Stimulated activated naive CD8-positive, alpha-beta T cell treated with anti-CD3 and anti-CD28 coated beads, Interleukin-15, amount 100 ng/mL, for 72 hours (primary cell): ENCODE measurements around the gene ZNF335.
"Not testable (repeated sequence)": the region's sequence is repeated elsewhere in the genome, so short reads cannot be mapped to it uniquely, and the experiment has no call there.

Experiments used
- ATAC-seq: fragments of 150-1000 bp; cut with Tn5 transposase; 2 replicates; pipeline ENCODE4 v1.10.0; 2021; ENCODE audit warnings: mild to moderate bottlenecking, moderate library complexity
- DNase-seq, 2 donors: peaks; one replicate each; pipeline ENCODE4 v3.0.0; 2021 to 2022
- H3K27ac Mint-ChIP-seq, 2 donors: one replicate each; pipeline ENCODE4 v1.8.0; 2022; ENCODE audit warnings: mild to moderate bottlenecking in 2 of 2, mixed read lengths in 2 of 2, moderate library complexity in 2 of 2
- H3K27me3 Mint-ChIP-seq: one replicate; pipeline ENCODE4 v1.8.0; 2022; ENCODE audit warnings: mixed read lengths
- H3K4me1 Mint-ChIP-seq: one replicate; pipeline ENCODE4 v1.8.0; 2022; ENCODE audit warnings: mild to moderate bottlenecking, mixed read lengths
- H3K4me3 Mint-ChIP-seq, 2 donors: one replicate each; pipeline ENCODE4 v1.8.0; 2022; ENCODE audit warnings: mild to moderate bottlenecking in 2 of 2, mixed read lengths in 2 of 2, moderate library complexity in 1 of 2
- H3K9me3 Mint-ChIP-seq, 2 donors: one replicate each; pipeline ENCODE4 v1.8.0; 2022; ENCODE audit warnings: mixed read lengths in 2 of 2

The ZNF335 gene

DNA sequence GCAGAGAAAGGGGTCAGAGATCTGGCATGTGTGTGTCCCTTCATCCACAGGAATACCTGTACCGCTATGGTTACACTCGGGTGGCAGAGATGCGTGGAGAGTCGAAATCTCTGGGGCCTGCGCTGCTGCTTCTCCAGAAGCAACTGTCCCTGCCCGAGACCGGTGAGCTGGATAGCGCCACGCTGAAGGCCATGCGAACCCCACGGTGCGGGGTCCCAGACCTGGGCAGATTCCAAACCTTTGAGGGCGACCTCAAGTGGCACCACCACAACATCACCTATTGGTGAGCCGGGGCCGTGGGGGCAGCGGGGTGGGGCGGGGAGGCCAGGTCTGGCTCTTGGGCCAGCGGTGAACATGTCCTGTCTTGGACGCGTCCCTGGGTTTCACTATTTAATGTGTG lies 37.8 kb upstream of the ZNF335 start:
- ATAC-seq, result no peak
- Mint-ChIP-seq H3K4me1 (peaks cover 94% of the 10 kb centered on the region), H3K4me3 (no peak overlapping the region), H3K27me3 (peaks cover 94% of the 10 kb centered on the region), H3K27ac (no peak overlapping the region), H3K9me3 (peaks cover 0 to 5% of the 10 kb centered on the region in 2 donors)
- no peak for DNase-seq

DNA sequence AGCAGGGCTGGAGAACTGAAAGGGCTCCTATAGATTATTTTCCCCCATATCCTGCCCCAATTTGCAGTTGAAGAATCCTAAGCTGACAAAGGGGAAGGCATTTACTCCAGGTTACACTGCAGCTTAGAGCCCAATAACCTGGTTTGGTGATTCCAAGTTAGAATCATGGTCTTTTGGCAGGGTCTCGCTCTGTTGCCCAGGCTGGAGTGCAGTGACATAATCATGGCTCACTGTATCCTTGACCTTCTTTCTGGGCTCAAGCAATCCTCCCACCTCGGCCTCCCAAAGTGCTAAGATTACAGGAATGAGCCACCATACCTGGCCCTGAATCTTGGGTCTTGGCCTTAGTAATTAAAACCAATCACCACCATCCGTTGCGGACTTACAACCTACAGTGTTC lies 35.7 kb upstream of the ZNF335 start:
- no peak overlapping the region for H3K27ac Mint-ChIP-seq
- ATAC-seq (no peak), DNase-seq (no peak)
- H3K9me3 Mint-ChIP-seq, result peaks cover 0 to 5% of the 10 kb centered on the region in 2 donors
- peaks cover 88% of the 10 kb centered on the region for H3K4me1 Mint-ChIP-seq
- H3K27me3 Mint-ChIP-seq, result peaks cover 91% of the 10 kb centered on the region
- peak overlapping the region; percentile 17 to 55 for H3K4me3 Mint-ChIP-seq

DNA sequence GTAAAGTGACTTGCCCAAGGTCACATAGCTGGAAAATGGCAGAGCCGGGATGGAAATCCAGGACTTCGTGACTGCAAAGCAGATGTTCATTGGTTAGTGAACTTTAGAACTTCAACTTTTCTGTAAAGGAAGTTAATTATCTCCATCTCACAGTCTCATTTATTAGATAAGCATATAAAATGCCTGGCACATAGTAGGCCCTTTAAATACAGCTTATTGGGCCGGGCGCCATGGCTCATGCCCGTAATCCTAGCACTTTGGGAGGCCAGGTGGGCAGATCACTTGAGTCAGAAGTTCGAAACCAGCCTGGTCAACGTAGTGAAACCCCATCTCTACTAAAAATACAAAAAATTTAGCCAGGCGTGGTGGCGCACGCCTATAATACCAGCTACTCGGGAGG lies 35.0 kb upstream of the ZNF335 start:
- peaks cover 81% of the 10 kb centered on the region for H3K4me1 Mint-ChIP-seq
- H3K9me3 Mint-ChIP-seq, result peaks cover 0 to 4% of the 10 kb centered on the region in 2 donors
- no peak for DNase-seq
- no peak overlapping the region for H3K27ac Mint-ChIP-seq
- no peak overlapping the region for H3K4me3 Mint-ChIP-seq
- no peak for ATAC-seq
- peaks cover 85% of the 10 kb centered on the region for H3K27me3 Mint-ChIP-seq

DNA sequence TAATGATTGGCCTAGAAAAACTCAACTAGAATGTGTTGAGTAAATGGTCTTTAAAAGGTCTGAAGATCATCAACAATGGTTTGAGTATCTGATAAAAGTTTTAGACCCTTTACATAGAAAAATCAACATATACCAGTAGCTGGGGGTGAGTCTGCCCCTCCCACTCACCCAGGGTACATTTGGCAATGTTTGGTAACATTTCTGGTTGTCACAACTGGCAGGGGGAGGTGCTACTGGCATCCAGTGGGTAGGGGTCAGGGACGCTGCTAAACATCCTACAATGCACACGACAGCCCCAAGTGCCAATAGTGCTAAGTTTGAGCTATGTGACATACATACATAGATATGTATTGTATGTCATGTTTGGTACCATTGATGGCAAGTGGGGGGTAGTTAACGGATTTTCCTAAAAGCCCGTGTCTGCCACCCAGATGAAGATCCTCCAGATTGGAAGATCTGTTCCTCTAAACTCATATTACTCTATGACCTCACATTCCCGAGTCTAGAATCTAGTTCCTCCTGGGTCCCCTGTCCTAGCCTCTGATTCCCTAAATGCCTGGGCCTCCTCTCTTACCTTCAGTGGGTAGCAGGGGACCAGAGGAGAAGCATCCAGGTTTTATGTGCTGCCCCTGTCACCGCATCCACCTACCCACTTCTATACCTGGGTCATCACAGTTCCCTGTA lies 34.2 kb upstream of the ZNF335 start:
- no peak overlapping the region for H3K27ac Mint-ChIP-seq
- no peak for DNase-seq
- peaks cover 77% of the 10 kb centered on the region for H3K27me3 Mint-ChIP-seq
- H3K4me1 Mint-ChIP-seq, result peaks cover 73% of the 10 kb centered on the region
- ATAC-seq, result no peak
- H3K4me3 Mint-ChIP-seq, result peak overlapping the region in 1 of 2 donors; percentile 16
- H3K9me3 Mint-ChIP-seq, result no peaks in the 10 kb centered on the region

DNA sequence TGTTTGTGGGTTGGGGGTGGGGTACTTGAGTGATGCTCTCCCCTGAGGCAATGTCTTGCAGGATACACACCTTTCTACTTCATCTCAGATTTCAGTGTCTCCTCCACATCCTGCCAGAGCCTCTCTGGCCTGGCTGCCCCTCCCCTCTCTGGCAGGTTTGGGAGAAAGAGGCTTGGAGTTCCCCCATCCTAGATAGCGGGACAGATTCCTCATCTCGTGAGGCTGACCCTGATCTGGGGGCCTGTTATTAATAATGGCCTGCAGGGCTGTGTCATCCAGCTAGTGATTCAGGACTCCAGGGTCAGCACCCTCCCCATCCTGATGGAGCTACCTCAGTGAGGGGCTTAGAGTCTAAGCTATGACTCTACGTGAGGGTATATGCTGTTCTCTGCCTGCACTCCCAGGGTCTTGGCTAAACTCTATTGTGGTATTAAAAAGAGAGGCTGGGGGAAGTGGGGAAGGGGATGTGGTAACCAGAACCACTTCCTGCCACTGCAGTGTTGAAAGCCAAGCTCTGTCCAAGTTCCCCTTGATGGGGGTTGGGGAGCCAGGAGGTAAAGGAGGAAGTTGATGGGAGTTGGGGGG lies 33.0 kb upstream of the ZNF335 start:
- peak; percentile 77 for ATAC-seq
- Mint-ChIP-seq H3K9me3 (no peaks in the 10 kb centered on the region), H3K4me3 (peak overlapping the region; percentile 25 to 63), H3K4me1 (peaks cover 70% of the 10 kb centered on the region), H3K27ac (no peak overlapping the region), H3K27me3 (peaks cover 65% of the 10 kb centered on the region)
- DNase-seq, result peak in 1 of 2 donors; percentile 39

DNA sequence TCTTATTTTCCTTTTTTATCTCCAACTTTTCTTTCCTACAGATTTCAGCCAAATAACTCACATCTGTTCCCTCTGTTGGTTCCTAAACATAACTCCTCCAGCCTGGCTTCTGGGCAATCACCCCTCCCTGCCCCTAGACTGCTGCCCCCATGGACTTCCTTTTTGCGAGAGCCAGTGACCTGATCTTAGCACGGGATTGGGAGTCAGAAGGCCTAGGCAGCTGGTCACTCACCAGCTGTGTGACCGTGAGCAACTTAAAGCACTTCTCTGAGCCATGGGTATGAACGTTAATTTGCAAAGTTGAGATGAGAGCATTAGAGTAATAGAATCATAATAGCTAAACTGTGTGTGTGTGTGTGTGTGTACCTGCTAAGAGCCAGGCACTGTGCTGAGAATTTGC lies 32.2 kb upstream of the ZNF335 start:
- Mint-ChIP-seq H3K9me3 (no peaks in the 10 kb centered on the region), H3K27me3 (peaks cover 63% of the 10 kb centered on the region), H3K4me1 (peaks cover 71% of the 10 kb centered on the region), H3K27ac (no peak overlapping the region), H3K4me3 (peak overlapping the region in 1 of 2 donors; percentile 46)
- DNase-seq (no peak), ATAC-seq (no peak)

DNA sequence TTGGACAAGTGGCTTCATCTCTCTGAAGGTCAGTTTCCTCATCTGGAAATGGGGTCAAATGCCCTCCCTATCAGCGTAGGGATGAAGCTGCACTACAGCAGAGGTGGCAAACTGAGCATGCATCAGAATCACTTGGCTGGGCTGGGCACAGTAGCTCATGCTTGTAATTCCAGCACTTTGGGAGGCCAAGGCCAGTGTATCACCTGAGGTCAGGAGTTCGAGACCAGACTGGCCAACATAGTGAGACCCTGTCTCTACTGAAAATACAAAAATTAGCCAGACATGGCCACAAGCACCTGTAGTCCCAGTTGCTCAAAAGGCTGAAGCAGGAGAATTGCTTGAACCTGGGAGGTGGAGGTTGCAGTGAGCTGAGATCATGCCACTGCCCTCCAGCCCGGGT lies 30.0 kb upstream of the ZNF335 start:
- Mint-ChIP-seq H3K4me3 (no peak overlapping the region), H3K27me3 (peaks cover 57% of the 10 kb centered on the region), H3K4me1 (peaks cover 72% of the 10 kb centered on the region), H3K9me3 (no peaks in the 10 kb centered on the region), H3K27ac (no peak overlapping the region)
- no peak for ATAC-seq
- DNase-seq, result no peak

DNA sequence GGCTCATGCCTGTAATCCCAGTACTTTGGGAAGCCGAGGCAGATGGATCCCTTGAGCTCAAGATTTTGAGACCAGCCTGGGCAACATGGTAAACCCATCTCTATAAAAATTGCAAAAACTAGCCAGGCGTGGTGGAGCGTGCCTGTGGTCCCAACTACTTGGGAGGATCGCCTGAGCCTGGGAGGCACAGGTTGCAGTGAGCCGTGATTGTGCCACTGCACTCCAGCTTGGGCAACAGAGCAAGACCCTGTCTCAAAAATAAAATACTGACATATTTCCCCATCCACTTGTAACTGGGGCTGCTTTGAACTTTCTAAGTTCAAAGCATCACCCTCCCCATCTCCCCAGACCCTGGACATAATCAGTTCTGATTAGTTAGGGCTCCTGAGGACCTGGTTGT lies 29.5 kb upstream of the ZNF335 start:
- no peak for ATAC-seq
- H3K27ac Mint-ChIP-seq, result no peak overlapping the region
- peaks cover 71% of the 10 kb centered on the region for H3K4me1 Mint-ChIP-seq
- no peak overlapping the region for H3K4me3 Mint-ChIP-seq
- peaks cover 58% of the 10 kb centered on the region for H3K27me3 Mint-ChIP-seq
- DNase-seq, result no peak
- no peaks in the 10 kb centered on the region for H3K9me3 Mint-ChIP-seq

DNA sequence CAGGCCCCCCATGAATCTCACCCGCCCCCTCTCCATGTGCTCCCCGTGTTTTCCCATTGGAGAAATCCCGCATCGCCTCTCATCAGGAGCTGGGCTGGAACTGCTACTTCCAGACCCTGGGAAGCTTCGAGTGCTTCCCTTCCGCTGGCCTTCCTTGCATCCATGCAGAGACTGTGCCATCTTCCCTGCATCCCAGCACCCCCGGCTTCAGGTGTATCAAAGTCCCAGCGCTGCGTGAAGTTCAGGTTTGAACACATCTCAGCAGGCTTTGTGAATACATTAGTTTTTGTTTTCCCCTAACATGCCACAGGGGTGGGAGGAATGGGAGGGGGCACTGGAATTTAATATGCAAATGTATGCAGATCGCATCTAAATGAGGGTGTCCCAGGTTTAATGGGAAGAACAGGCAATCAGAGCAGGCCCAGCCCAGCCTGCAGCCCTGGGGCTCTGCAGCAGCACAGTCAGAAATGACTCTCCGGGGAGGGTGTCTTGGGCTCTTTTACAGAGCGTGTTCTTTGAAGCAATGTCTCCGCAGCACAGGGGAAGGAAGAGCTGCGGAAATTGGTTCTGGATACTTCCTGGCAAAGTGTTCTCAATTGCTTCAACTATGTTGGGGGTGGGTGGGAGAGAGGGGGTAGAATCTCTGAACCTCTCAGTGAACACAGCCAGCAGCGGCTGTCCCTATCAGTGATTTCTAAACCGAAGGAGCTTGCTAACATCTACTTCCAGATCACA lies 28.4 kb upstream of the ZNF335 start:
- DNase-seq (no peak), ATAC-seq (peak; percentile 41)
- H3K27me3 Mint-ChIP-seq, result peaks cover 48% of the 10 kb centered on the region
- no peaks in the 10 kb centered on the region for H3K9me3 Mint-ChIP-seq
- peak overlapping the region in 1 of 2 donors; percentile 4 for H3K4me3 Mint-ChIP-seq
- H3K27ac Mint-ChIP-seq, result no peak overlapping the region
- H3K4me1 Mint-ChIP-seq, result peaks cover 66% of the 10 kb centered on the region

DNA sequence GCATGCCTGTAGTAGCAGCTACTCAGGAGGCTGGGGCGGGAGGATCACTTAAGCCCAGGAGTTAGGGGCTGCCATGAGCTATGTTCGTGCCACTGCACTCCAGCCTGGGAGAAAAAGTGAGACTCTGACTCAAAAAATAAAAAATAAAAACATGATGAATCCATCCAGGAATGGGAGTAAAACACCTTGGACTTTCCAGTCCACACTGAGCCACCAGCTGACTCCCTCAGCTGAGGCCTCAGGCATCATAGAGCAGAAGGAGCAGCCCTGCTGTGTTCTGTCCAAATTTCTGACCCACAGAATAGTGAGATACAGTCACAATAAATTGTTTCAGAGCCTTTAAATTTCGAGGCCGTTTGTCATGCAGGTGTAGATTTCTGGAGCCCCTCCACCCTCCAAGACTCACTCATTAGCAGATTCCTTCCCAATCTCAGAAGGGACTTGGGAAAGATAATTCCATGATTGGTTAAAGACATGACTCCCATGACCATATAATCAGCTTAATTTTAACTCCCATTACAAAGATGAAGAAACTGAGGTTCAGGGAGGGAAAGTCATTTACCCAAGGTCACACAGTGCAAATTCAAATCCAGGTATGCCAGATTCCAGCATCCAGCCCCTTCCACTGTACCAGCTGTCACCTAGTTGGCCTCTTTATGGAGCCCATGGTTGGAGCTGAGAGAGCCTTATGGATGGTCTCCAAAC lies 27.7 kb upstream of the ZNF335 start:
- no peak overlapping the region for H3K4me3 Mint-ChIP-seq
- H3K9me3 Mint-ChIP-seq, result no peaks in the 10 kb centered on the region
- peaks cover 66% of the 10 kb centered on the region for H3K4me1 Mint-ChIP-seq
- no peak for ATAC-seq
- H3K27ac Mint-ChIP-seq, result no peak overlapping the region
- peaks cover 49% of the 10 kb centered on the region for H3K27me3 Mint-ChIP-seq
- no peak for DNase-seq

DNA sequence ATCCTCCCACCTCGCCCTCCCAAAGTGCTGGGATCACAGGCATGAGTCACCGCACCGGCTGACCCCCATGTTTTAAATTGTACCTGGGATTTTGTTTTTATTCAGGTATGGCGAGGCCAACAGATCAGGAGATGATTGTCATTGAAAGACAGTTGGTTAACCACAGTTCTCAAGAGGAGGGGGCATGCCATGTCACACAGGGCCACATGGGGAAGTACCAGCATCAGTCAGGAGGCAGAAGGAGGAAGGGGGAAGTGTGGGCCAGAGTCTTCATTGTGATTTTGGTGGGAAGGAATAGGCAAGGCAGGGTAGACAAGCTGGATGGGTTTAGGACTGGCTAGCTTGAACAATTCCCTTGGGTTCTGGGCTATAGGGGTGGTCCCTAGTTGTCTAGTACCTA lies 26.8 kb upstream of the ZNF335 start:
- Mint-ChIP-seq H3K27ac (no peak overlapping the region), H3K4me1 (peaks cover 60% of the 10 kb centered on the region), H3K4me3 (peak overlapping the region in 1 of 2 donors; percentile 1), H3K9me3 (no peaks in the 10 kb centered on the region), H3K27me3 (peaks cover 47% of the 10 kb centered on the region)
- ATAC-seq (peak; percentile 96), DNase-seq (peak in 1 of 2 donors; percentile 48)

DNA sequence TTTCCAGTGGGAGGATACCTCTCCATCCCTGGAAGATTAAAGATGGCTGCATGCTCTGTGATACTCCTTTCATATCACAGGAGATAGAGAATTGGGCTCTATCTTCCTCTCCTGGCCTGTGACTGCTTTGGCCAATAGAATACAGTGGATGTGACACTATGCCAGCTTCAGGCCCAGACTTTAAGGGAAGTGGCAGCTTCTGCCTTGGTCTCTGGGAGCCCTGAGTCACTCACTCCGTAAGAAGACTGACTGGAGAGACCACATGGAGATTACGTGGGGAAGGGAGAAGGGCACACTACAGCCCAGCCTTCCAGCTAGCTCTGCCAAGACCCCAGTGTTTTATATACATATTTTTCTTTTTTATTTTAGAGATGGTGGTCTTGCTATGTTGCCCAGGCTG lies 26.3 kb upstream of the ZNF335 start:
- ATAC-seq (peak; percentile 18), DNase-seq (no peak)
- H3K4me3 Mint-ChIP-seq, result no peak overlapping the region
- H3K27ac Mint-ChIP-seq, result no peak overlapping the region
- H3K27me3 Mint-ChIP-seq, result peaks cover 47% of the 10 kb centered on the region
- no peaks in the 10 kb centered on the region for H3K9me3 Mint-ChIP-seq
- peaks cover 60% of the 10 kb centered on the region for H3K4me1 Mint-ChIP-seq

DNA sequence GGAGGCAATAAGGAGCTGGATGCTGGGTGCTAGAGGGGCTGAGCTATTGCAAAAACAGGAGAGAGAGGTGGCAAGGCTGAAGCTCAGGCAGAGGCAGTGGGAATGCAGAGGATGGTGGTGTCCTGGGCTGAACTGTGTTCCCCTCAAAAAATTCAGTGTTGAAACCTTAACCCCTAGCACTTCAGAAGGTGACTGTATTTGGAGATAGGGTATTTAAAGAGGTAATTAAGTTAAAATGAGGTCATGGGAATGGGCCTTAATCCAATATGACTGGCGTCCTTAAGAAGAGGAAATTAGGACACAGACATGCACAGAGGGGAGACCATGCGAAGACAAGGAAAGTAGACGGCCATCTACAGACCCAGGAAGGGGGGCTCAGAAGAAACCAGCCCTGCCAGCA lies 25.2 kb upstream of the ZNF335 start:
- ATAC-seq (no peak), DNase-seq (no peak)
- Mint-ChIP-seq H3K27ac (no peak overlapping the region), H3K27me3 (peaks cover 49% of the 10 kb centered on the region), H3K9me3 (no peaks in the 10 kb centered on the region), H3K4me1 (peaks cover 60% of the 10 kb centered on the region), H3K4me3 (no peak overlapping the region)

DNA sequence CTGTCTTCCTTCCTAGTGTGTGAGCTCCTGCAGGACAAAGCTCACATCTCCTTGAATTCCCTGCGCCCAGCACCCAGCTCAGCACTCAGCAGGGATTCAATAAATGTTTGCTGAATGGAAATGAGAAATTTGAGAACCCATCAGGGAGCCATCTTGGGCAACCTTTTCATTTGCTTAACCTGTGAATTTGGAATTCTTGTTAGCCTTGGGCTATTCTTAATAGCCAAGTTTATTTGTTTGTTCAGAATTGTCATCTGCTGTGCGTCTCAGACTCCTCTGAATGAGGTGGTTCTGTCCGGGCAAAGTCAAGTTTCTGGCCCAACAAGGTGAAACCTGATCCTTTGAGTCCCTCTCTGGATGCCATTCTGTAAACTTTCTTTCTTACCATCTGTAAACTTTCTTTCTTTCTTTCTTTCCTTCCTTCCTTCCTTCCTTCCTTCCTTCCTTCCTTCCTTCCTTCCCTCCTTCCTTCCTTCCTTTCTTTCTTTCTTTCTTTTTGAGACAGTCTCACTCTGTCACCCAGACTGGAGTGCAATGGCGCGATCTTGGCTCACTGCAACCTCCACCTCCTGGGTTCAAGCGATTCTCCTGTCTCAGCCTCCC lies 23.6 kb upstream of the ZNF335 start:
- DNase-seq, H3K4me3 Mint-ChIP-seq, ATAC-seq, H3K9me3 Mint-ChIP-seq, H3K27ac Mint-ChIP-seq: not testable (repeated sequence)
- peaks cover 57% of the 10 kb centered on the region for H3K4me1 Mint-ChIP-seq
- peaks cover 49% of the 10 kb centered on the region for H3K27me3 Mint-ChIP-seq

DNA sequence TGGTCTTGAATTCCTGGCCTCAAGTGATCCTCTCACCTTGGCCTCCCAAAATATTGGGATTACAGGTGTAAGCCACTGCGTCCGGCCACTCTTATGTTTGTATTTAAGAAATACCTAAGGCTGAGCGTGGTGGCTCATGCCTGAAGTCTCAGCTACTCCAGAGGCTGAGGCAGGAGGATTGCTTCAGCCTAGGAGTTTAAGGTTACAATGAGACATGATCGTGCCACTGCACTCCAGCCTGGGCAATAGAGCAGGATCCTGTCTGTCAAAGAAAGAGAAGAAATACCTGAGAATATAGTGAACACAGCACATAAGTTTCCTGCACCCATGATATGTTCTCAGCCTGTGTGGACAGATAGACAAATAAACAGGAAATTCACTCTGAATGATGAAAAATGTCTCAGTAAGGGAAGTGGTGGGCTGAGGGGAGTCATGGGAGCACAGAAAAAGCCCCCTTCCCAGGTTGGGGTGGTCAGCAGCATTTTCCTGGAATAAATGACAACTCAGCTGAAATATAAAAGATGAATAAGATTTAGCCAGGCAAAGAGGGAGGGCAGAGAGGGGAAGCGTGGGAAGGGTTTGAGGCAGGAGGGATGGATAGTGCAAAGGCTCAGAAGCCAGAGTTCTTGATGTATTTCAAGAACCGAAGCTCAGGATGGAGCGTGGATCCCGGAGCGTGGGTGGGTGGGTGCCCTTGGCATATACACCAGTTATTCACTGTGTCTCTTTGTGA lies 22.9 kb upstream of the ZNF335 start:
- H3K4me3 Mint-ChIP-seq, result no peak overlapping the region
- peak overlapping the region in 1 of 2 donors; percentile 58 for H3K27ac Mint-ChIP-seq
- H3K4me1 Mint-ChIP-seq, result peaks cover 50% of the 10 kb centered on the region
- no peaks in the 10 kb centered on the region for H3K9me3 Mint-ChIP-seq
- DNase-seq, result no peak
- H3K27me3 Mint-ChIP-seq, result peaks cover 49% of the 10 kb centered on the region
- ATAC-seq, result no peak
